HepG2 (cell line): Measurements from ENCODE around the gene SQSTM1. TPM values are rescaled to one million over a fixed set of nuclear protein-coding genes. Genes with fewer than 3 reads are reported as not detected.
A peak's percentile ranks its signal among the peaks of the same experiment; 100 is the strongest.

Experiments used
- CHCHD3 ChIP-seq: sonication (generic); formaldehyde crosslinking; IDR thresholded peaks from 2 replicates; pipeline ENCODE4 v1.8.0; 2022; ENCODE audit warnings: mild to moderate bottlenecking, missing genetic modification reagents, moderate library complexity
- ERF ChIP-seq: IDR thresholded peaks from 2 replicates; pipeline ENCODE4 v1.6.1; 2018; ENCODE audit warnings: missing biosample characterization, missing genetic modification reagents
- FLYWCH1 ChIP-seq: sonication (generic); formaldehyde crosslinking; IDR thresholded peaks from 2 replicates; pipeline ENCODE4 v1.8.1; 2023; ENCODE audit warnings: mild to moderate bottlenecking, missing genetic modification reagents
- HCFC1 ChIP-seq: fragments of 150-350 bp; IDR thresholded peaks from 2 replicates; pipeline ENCODE4 v1.6.1; 2014; ENCODE audit warnings: low read depth, low read length
- HNRNPUL1 ChIP-seq: fragments of 200-400 bp; formaldehyde crosslinking; IDR thresholded peaks from 2 replicates; pipeline ENCODE4 v1.6.1; 2017; ENCODE audit warnings: low read depth, mild to moderate bottlenecking, low read length, moderate library complexity
- KDM2A ChIP-seq: sonication (generic); formaldehyde crosslinking; IDR thresholded peaks from 2 replicates; pipeline ENCODE4 v1.4.0; 2020; ENCODE audit warnings: low read depth, missing genetic modification reagents, borderline replicate concordance
- PITX1 ChIP-seq: sonication (generic); formaldehyde crosslinking; IDR thresholded peaks from 2 replicates; pipeline ENCODE4 v1.5.1; 2020; ENCODE audit warnings: mild to moderate bottlenecking, missing genetic modification reagents
- PRDM4 ChIP-seq: sonication (generic); formaldehyde crosslinking; IDR thresholded peaks from 2 replicates; pipeline ENCODE4 v1.9.0; 2021; ENCODE audit warnings: missing genetic modification reagents, borderline replicate concordance
- TBP ChIP-seq: sonication (generic); formaldehyde crosslinking; IDR thresholded peaks from 2 replicates; pipeline ENCODE4 v1.5.0; 2020; ENCODE audit warnings: missing genetic modification reagents
- TFDP1 ChIP-seq: IDR thresholded peaks from 2 replicates; pipeline ENCODE4 v1.6.1; 2016; ENCODE audit warnings: missing compliant biosample characterization, missing genetic modification reagents, borderline replicate concordance
- THAP8 ChIP-seq: sonication (generic); formaldehyde crosslinking; IDR thresholded peaks from 2 replicates; pipeline ENCODE4 v1.5.1; 2020; ENCODE audit warnings: missing genetic modification reagents, mild to moderate bottlenecking, borderline replicate concordance
- ZBTB33 ChIP-seq: sonication (generic); formaldehyde crosslinking; IDR thresholded peaks from 2 replicates; pipeline ENCODE4 v1.4.0; 2020; ENCODE audit warnings: missing genetic modification reagents
- ZNF260 ChIP-seq: sonication (generic); formaldehyde crosslinking; IDR thresholded peaks from 2 replicates; pipeline ENCODE4 v1.4.0; 2020; ENCODE audit warnings: missing genetic modification reagents, low read depth, mild to moderate bottlenecking, borderline replicate concordance
- ZNF362 ChIP-seq: sonication (generic); formaldehyde crosslinking; IDR thresholded peaks from 2 replicates; pipeline ENCODE4 v1.4.0; 2020; ENCODE audit warnings: missing genetic modification reagents, mild to moderate bottlenecking, borderline replicate concordance
- ZNF484 ChIP-seq: sonication (generic); formaldehyde crosslinking; IDR thresholded peaks from 2 replicates; pipeline ENCODE4 v1.5.1; 2020; ENCODE audit warnings: mild to moderate bottlenecking, low read depth, missing genetic modification reagents, borderline replicate concordance
- ZNF530 ChIP-seq: sonication (generic); formaldehyde crosslinking; IDR thresholded peaks from 2 replicates; pipeline ENCODE4 v1.5.0; 2020; ENCODE audit warnings: low read depth, mild to moderate bottlenecking, missing genetic modification reagents
- ZNF569 ChIP-seq: sonication (generic); formaldehyde crosslinking; IDR thresholded peaks from 2 replicates; pipeline ENCODE4 v1.5.0; 2020; ENCODE audit warnings: mild to moderate bottlenecking, missing genetic modification reagents, moderate library complexity, borderline replicate concordance
- ZNF619 ChIP-seq: sonication (generic); formaldehyde crosslinking; IDR thresholded peaks from 2 replicates; pipeline ENCODE4 v1.4.0; 2020; ENCODE audit warnings: mild to moderate bottlenecking, missing genetic modification reagents
- ZNF747 ChIP-seq: sonication (generic); formaldehyde crosslinking; IDR thresholded peaks from 2 replicates; pipeline ENCODE4 v1.8.1; 2023; ENCODE audit warnings: missing genetic modification reagents, mild to moderate bottlenecking, borderline replicate concordance
- ZNF776 ChIP-seq: sonication (generic); formaldehyde crosslinking; IDR thresholded peaks from 2 replicates; pipeline ENCODE4 v1.4.0; 2020; ENCODE audit warnings: mild to moderate bottlenecking, missing genetic modification reagents
- ZSCAN12 ChIP-seq: sonication (generic); formaldehyde crosslinking; IDR thresholded peaks from 2 replicates; pipeline ENCODE4 v1.9.0; 2021; ENCODE audit warnings: mild to moderate bottlenecking, missing genetic modification reagents
- polyA plus RNA-seq, 8 experiments: library from polyadenylated mRNA; depleted of rRNA in 3 of 8; stranded (reverse) in 7 of 8; unstranded in 1 of 8; fragments of >200 nt; fragmentation: Illumina TruSeq in 4 of 8; extraction: Trizol in 4 of 8; gene quantifications; 2 replicates each; pipeline versions ENCODE4 v1.2.1 to v1.2.3, GENCODE V29; 2011 to 2016; ENCODE audit warnings: low read depth in 4 of 8, missing spikeins in 1 of 8, mixed read lengths in 1 of 8; ENCODE audit not compliant: insufficient read depth in 1 of 8
- total RNA-seq, 5 experiments: library from RNA; depleted of rRNA; stranded (reverse); fragments of >200 nt; fragmentation: Illumina TruSeq; extraction: Trizol; gene quantifications; 2 replicates each; pipeline ENCODE4 v1.2.3, GENCODE V29; 2016; ENCODE audit warnings: low read depth in 1 of 5

The SQSTM1 gene
- total and polyA plus RNA-seq, 2 of the 13 experiments (the other 11 are each of a cell fraction or from before 2014, with no cell fraction given) = 90.9 to 160 TPM

- TF ChIP-seq ZBTB33 (CRISPR knock-in tag) (no peak), TFDP1 (CRISPR knock-in tag) (no peak; the same call in 1 of the 2 replicates), PRDM4 (CRISPR knock-in tag) (no peak), ZNF530 (no peak), PITX1 (CRISPR knock-in tag) (no peak), FLYWCH1 (CRISPR knock-in tag) (no peak), HCFC1 (no peak), THAP8 (CRISPR knock-in tag) (no peak), ZNF747 (CRISPR knock-in tag) (0 out of 2 replicates have a peak, but pooled peaks have one; percentile 56), ZSCAN12 (CRISPR knock-in tag) (no peak), ZNF569 (no peak), TBP (CRISPR knock-in tag) (no peak), CHCHD3 (CRISPR knock-in tag) (peak; percentile 9; the same call in 1 of the 2 replicates), KDM2A (CRISPR knock-in tag) (peak; percentile 96), HNRNPUL1 (no peak), ZNF484 (CRISPR knock-in tag) (no peak), ZNF362 (CRISPR knock-in tag) (peak; percentile 18; the same call in 1 of the 2 replicates), ZNF260 (CRISPR knock-in tag) (no peak), ZNF776 (CRISPR knock-in tag) (peak; percentile 76; the same call in 1 of the 2 replicates), ZNF619 (CRISPR knock-in tag) (no peak; the same call in 1 of the 2 replicates), ERF (CRISPR knock-in tag) (peak; percentile 96)
Observed at GRCh38 chr5:179820483-179821297, at the start of gene SQSTM1 (continued).
